ENCODE results near the gene CCDC88C.
"Not testable (repeated sequence)": the region's sequence is repeated elsewhere in the genome, so short reads cannot be mapped to it uniquely, and the experiment has no call there.

DNA sequence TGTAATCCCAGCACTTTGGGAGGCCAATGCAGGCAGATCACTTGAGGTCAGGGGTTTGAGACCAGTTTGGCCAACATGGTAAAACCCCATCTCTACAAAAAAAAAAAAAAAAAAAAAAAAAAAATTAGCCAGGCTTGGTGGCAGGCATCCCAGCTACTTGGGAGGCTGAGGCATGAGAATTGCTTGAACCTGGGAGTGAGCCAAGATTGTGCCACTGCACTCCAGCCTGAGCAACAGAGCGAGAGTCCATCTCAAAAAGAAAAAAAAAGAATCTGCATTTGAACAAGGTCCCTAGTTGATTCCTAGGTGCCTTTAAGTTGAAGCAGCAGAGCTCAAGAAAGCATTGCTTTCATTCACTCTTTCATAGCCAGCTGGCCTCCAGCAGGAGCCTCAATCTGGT, 11.3 kb upstream of the CCDC88C start:
- TF ChIP-seq, protein P1, sequence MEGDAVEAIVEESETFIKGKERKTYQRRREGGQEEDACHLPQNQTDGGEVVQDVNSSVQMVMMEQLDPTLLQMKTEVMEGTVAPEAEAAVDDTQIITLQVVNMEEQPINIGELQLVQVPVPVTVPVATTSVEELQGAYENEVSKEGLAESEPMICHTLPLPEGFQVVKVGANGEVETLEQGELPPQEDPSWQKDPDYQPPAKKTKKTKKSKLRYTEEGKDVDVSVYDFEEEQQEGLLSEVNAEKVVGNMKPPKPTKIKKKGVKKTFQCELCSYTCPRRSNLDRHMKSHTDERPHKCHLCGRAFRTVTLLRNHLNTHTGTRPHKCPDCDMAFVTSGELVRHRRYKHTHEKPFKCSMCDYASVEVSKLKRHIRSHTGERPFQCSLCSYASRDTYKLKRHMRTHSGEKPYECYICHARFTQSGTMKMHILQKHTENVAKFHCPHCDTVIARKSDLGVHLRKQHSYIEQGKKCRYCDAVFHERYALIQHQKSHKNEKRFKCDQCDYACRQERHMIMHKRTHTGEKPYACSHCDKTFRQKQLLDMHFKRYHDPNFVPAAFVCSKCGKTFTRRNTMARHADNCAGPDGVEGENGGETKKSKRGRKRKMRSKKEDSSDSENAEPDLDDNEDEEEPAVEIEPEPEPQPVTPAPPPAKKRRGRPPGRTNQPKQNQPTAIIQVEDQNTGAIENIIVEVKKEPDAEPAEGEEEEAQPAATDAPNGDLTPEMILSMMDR (IDR thresholded peaks at IDR 0.05) = not testable (repeated sequence)
- TF ChIP-seq ZFX (IDR thresholded peaks at IDR 0.05; ENCODE audit: borderline replicate concordance) = not testable (repeated sequence)

All from 22Rv1 (cell line).